Fibroblast of mammary gland (primary cell): ENCODE data around the gene OTULINL.

Experiments used
- DNase-seq: peaks from one replicate; pipeline ENCODE4 v3.0.0-alpha.2; 2010; ENCODE audit warnings: low read depth
- H3K4me3 ChIP-seq: 2 replicates; pipeline ENCODE4 v1.5.1; 2011; ENCODE audit warnings: low read depth, mild to moderate bottlenecking, low read length, moderate library complexity; ENCODE audit not compliant: control insufficient read depth
- CTCF ChIP-seq: conservative IDR thresholded peaks from 2 replicates; pipeline ENCODE4 v1.5.1; 2011; ENCODE audit warnings: low read depth, low read length, inconsistent platforms; ENCODE audit not compliant: control insufficient read depth, insufficient read depth

OTULINL gene

GRCh38 chr5:14635656-14636055, 54.1 kb downstream of the OTULINL start:
- no peak for DNase-seq
- no peak overlapping the region for H3K4me3 ChIP-seq
- no peak for TF ChIP-seq CTCF

DNA sequence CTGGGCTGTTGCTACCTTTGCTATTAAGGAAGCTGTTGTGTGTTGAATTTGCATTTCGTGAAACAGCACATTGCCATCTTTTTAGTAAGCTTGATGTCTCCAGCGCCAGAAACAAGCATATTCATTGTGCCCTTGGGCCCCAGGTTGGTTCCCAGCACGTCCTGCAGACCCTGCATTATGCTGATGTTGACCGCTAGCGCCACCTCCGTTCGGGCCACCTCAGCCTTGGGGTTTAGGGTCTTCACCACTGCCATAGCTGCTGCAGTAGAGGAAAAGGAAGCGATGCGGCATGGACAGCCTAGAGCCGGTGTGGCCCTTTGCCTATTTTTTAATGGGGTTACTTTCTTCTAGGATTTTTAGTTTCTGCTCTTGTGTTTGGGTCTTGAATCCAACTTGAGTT, 59.2 kb downstream of the OTULINL start:
- no peak for DNase-seq
- no peak for TF ChIP-seq CTCF
- no peak overlapping the region for H3K4me3 ChIP-seq

DNA sequence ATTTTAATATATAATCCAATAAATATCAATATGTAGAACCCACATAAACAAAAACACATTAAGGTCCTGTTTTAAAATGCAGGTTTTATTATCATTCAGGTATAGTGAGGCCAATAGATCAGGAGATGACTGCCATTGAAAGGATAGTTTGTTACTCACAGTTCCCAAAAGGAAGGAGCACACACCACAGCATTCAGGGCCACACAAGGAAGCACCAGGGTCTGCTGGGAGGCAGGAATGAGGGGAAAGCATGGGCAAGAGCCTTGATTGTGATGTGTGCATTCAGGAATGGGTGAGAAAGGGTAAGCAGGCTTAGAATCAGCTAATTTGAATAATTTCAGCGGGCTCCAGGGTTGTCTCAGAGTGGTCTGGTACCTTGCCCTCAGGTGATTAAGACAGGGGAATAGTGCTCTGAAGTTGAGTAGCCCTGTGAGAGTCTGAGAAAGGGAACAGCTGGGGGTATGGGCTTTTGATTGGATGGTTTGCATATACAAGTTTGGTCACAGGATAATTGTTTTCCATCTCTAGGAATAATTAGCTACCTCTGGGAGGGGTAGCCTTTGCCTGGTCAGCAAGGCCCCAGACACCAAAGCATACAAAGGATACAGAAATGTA, 63.1 kb downstream of the OTULINL start:
- no peak for DNase-seq
- no peak overlapping the region for H3K4me3 ChIP-seq
- TF ChIP-seq CTCF = no peak

GRCh38 chr5:14650052-14650451, 68.5 kb downstream of the OTULINL start:
- DNase-seq = no peak
- TF ChIP-seq CTCF = no peak
- H3K4me3 ChIP-seq = no peak overlapping the region

DNA sequence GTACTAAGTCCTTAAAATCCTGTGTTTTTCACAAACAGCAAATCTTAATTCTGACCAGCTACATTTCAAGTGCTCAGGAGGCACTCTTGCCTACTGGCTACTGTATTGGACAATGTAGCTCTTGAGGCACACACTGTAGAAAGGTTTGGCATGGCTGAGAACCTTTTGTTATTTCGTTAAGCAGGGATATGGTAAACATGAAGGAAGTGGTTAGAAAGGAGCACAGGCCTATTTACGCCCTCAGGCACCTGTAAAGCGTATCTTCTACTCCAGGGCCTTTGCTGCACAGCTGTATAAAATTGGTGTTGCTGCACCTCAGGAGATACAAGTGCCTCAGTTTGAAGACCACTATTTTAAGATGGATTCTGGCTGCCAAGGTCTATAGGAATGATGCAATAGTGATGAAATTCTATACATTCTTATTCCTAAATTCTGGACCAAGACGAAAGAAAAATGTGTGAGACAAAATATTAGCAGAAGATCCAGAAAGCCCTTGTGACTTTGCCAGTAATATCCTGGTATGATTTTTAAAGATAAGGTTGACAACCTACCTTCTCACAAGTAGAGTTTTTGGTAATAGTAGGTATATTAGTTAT, 73.7 kb downstream of the OTULINL start:
- no peak for DNase-seq
- no peak for TF ChIP-seq CTCF
- H3K4me3 ChIP-seq = no peak overlapping the region

DNA sequence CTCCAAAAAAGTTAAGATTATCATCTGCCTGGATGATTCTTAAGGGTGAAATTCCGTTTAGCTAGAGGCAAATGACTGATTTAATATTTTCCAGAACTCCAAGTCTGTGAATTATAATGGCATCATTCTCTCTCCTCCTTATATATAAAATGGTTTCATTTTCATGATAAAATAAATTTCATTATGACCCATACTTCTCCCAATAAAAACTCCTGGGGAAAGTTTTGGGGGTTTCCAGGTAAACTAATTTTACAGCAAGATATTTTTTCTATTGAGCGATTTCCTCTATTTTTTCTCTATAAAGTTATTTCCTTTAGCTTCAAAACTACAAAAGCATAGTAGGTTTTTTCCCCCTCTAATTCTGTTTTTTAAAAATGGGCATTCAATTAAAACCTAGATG, 75.3 kb downstream of the OTULINL start:
- TF ChIP-seq CTCF = no peak
- DNase-seq = no peak
- no peak overlapping the region for H3K4me3 ChIP-seq
